GM12892 (cell line): ENCODE data around the gene SLC7A1.

Source experiments
- POLR2A ChIP-seq: IDR thresholded peaks from 2 replicates; pipeline ENCODE4 v1.6.1; 2011; ENCODE audit warnings: low read depth, low read length, control low read depth
- POLR2AphosphoS5 ChIP-seq: IDR thresholded peaks from 2 replicates; pipeline ENCODE4 v1.6.1; 2011; ENCODE audit warnings: low read depth, low read length, control low read depth
- TAF1 ChIP-seq: IDR thresholded peaks from 2 replicates; pipeline ENCODE4 v1.6.1; 2011; ENCODE audit warnings: low read depth, mild to moderate bottlenecking, control low read depth, low read length, borderline replicate concordance

DNA sequence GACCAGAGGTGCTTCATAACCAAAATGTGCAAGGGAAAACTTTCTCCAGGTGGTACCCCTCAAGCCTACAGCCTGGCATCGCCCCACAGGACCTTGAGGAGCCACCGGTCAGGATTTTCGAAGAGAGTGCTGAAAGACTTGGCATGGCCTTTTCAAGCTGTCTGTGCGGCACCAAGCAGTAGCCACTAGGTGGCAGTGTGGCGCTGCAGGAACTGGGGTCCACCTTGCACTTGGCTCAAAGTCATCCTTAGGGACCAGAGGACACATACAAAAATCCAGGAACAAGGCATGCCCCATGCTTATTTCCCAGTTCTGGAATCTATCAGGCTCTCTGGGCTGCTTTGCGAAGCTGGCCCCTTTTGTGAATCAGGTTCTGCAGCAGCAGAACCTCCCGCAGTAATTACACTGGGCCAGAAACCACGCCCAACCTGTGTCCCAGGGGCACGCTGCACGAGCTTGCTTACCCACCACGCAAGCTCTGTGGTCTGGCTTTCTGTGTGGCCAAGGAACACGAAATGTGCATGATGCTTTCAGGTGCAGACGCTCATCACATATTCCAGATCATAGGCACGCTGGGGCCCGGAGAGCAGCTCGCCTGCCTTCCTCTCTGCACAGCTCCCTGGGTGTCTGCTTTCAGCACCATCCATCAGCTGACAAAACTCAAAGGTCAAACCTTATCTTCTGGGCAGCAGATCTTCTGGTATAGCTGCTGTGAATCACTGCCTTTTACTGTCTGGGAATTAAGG lies 87.2 kb downstream of the SLC7A1 start:
- no peak for TF ChIP-seq POLR2A
- no peak for TF ChIP-seq TAF1
- no peak for TF ChIP-seq POLR2AphosphoS5
